Ishikawa (cell line): Measurements from ENCODE around the gene AUTS2.

Experiments
- CEBPB ChIP-seq: IDR thresholded peaks from 2 replicates; pipeline ENCODE4 v1.6.1; 2012
- CREB1 ChIP-seq: IDR thresholded peaks from 2 replicates; pipeline ENCODE4 v1.6.1; 2012; ENCODE audit warnings: low read depth
- EGR1 ChIP-seq: IDR thresholded peaks from 2 replicates; pipeline ENCODE4 v1.6.1; 2012
- EP300 ChIP-seq: IDR thresholded peaks from 2 replicates; pipeline ENCODE4 v1.6.1; 2012; ENCODE audit warnings: borderline replicate concordance
- FOXM1 ChIP-seq: IDR thresholded peaks from 2 replicates; pipeline ENCODE4 v1.6.1; 2012; ENCODE audit warnings: low read depth, borderline replicate concordance
- MAX ChIP-seq: IDR thresholded peaks from 2 replicates; pipeline ENCODE4 v1.6.1; 2012
- NFIC ChIP-seq: IDR thresholded peaks from 2 replicates; pipeline ENCODE4 v1.6.1; 2012
- RAD21 ChIP-seq: IDR thresholded peaks from 2 replicates; pipeline ENCODE4 v1.6.1; 2012; ENCODE audit warnings: low read depth
- REST ChIP-seq: IDR thresholded peaks from 2 replicates; pipeline ENCODE4 v1.6.1; 2012; ENCODE audit warnings: low read depth, mild to moderate bottlenecking
- TAF1 ChIP-seq: IDR thresholded peaks from 2 replicates; pipeline ENCODE4 v1.6.1; 2012; ENCODE audit warnings: low read depth, mild to moderate bottlenecking
- TCF12 ChIP-seq: IDR thresholded peaks from 2 replicates; pipeline ENCODE4 v1.6.1; 2012; ENCODE audit warnings: low read depth
- TEAD4 ChIP-seq: IDR thresholded peaks from 2 replicates; pipeline ENCODE4 v1.6.1; 2012
- USF1 ChIP-seq: IDR thresholded peaks from 2 replicates; pipeline ENCODE4 v1.6.1; 2012
- YY1 ChIP-seq: IDR thresholded peaks from 2 replicates; pipeline ENCODE4 v1.6.1; 2012; ENCODE audit warnings: low read depth
- ZBTB7A ChIP-seq: IDR thresholded peaks from 2 replicates; pipeline ENCODE4 v1.6.1; 2012; ENCODE audit warnings: low read depth

AUTS2 gene

GRCh38 chr7:69839782-69840181 lies 241.5 kb downstream of the AUTS2 start:
- TF ChIP-seq TEAD4 (no peak), NFIC (no peak), TAF1 (no peak), EGR1 (no peak), CEBPB (no peak), USF1 (no peak), RAD21 (no peak), ZBTB7A (no peak), FOXM1 (no peak), EP300 (no peak), MAX (no peak), CREB1 (no peak), YY1 (no peak), TCF12 (no peak), REST (no peak)

GRCh38 chr7:69840248-69840647 lies 242.0 kb downstream of the AUTS2 start:
- TF ChIP-seq FOXM1: no peak
- no peak for TF ChIP-seq MAX
- no peak for TF ChIP-seq TEAD4
- no peak for TF ChIP-seq CEBPB
- TF ChIP-seq RAD21: no peak
- TF ChIP-seq ZBTB7A: no peak

- TF ChIP-seq YY1: no peak
- TF ChIP-seq MAX: no peak
- TF ChIP-seq TEAD4: no peak
- TF ChIP-seq CREB1: no peak
- TF ChIP-seq ZBTB7A: no peak
- TF ChIP-seq USF1: no peak
- no peak for TF ChIP-seq CEBPB
- no peak for TF ChIP-seq EGR1
- no peak for TF ChIP-seq NFIC
- no peak for TF ChIP-seq RAD21
- TF ChIP-seq EP300: no peak
- no peak for TF ChIP-seq FOXM1
- TF ChIP-seq TCF12: no peak
- no peak for TF ChIP-seq TAF1
- no peak for TF ChIP-seq REST
Observed at GRCh38 chr7:69843653-69844052, 245.4 kb downstream of the AUTS2 start.

GRCh38 chr7:69844264-69844868 lies 246.1 kb downstream of the AUTS2 start:
- TF ChIP-seq EP300: no peak
- no peak for TF ChIP-seq MAX
- TF ChIP-seq YY1: no peak
- TF ChIP-seq TAF1: no peak

- TF ChIP-seq TCF12: no peak
- no peak for TF ChIP-seq CEBPB
- TF ChIP-seq FOXM1: no peak
- no peak for TF ChIP-seq MAX
- TF ChIP-seq TAF1: no peak
- TF ChIP-seq EGR1: no peak
- TF ChIP-seq YY1: no peak
- no peak for TF ChIP-seq RAD21
- TF ChIP-seq EP300: no peak
- no peak for TF ChIP-seq ZBTB7A
- no peak for TF ChIP-seq TEAD4
Observed at GRCh38 chr7:69845721-69846495, 247.6 kb downstream of the AUTS2 start.
